ENCODE results near the gene KLHL3. TPM values are rescaled to one million over a fixed set of nuclear protein-coding genes. Genes with fewer than 3 reads are reported as not detected.

The KLHL3 gene
- polyA plus RNA-seq, 1 of the 3 experiments (the other 2 are of a cell fraction): 3.8 TPM

GRCh38 chr5:137700282-137700680 lies 35.6 kb downstream of the KLHL3 start (continued):
- no peak for TF ChIP-seq USF2 (IDR thresholded peaks at IDR 0.05; ENCODE audit: borderline replicate concordance, low read depth, low read length)
- no peak for TF ChIP-seq TCF12 (IDR thresholded peaks at IDR 0.05)
- no peak for TF ChIP-seq SMC3 (IDR thresholded peaks at IDR 0.05; ENCODE audit: low read depth, low read length)
- TF ChIP-seq FOSL2 (IDR thresholded peaks at IDR 0.05; ENCODE audit: borderline replicate concordance, low read depth): no peak
- TF ChIP-seq GATA2 (CRISPR knock-in tag; IDR thresholded peaks at IDR 0.05): no peak
- TF ChIP-seq PBX3 (IDR thresholded peaks at IDR 0.05): no peak
- TF ChIP-seq JUND (IDR thresholded peaks at IDR 0.05): no peak
- TF ChIP-seq POLR2AphosphoS5 (IDR thresholded peaks at IDR 0.05; ENCODE audit: low read depth, low read length): no peak
- no peak for TF ChIP-seq NFIC (IDR thresholded peaks at IDR 0.05; ENCODE audit: borderline replicate concordance)
- TF ChIP-seq GABPA (IDR thresholded peaks at IDR 0.05; ENCODE audit: low read depth): no peak

- no peaks in the 10 kb centered on the region for H3K79me2 ChIP-seq (ENCODE audit: insufficient read depth)
- H3K9me3 ChIP-seq: no peaks in the 10 kb centered on the region
- no peak overlapping the region for H2AFZ ChIP-seq (ENCODE audit: low read depth)
- ChIA-PET CTCF (interaction anchor here (1.1 to 4.2 kb wide), 3 partner anchors 40 to 70 kb away, joined by 5 to 28 read pairs (median 10); no protein-coding TSS in a partner anchor), POLR2A (no interaction called here)
- no peaks in the 10 kb centered on the region for H3K27me3 ChIP-seq (ENCODE audit: insufficient read depth)
- H3K4me1 ChIP-seq (ENCODE audit: control insufficient read depth in 1 of 2, insufficient read depth in 2 of 2, low read depth in 1 of 2, low read length in 1 of 2): peaks cover 0 to 3% of the 10 kb centered on the region in 2 experiments; a peak in 1 of 4 replicates
- TF ChIP-seq REST (IDR thresholded peaks at IDR 0.05; ENCODE audit: low read depth, low read length) (no peak), MAX (IDR thresholded peaks at IDR 0.05; ENCODE audit: low read depth) (no peak)
- WGBS (ENCODE audit: low lambda C conversion rate): 75% methylated on average over 9 of the region's 9 CpGs
- no peaks in the 10 kb centered on the region for H4K20me1 ChIP-seq (ENCODE audit: insufficient read depth)
- no peak overlapping the region for H3K4me3 ChIP-seq (ENCODE audit: low read depth in 2 of 2, low read length in 1 of 2)
- H3K9me2 ChIP-seq: no peaks in the 10 kb centered on the region
- DNase-seq: no peak
- H3K36me3 ChIP-seq (replicated peaks in 1 of 2; ENCODE audit: control insufficient read depth in 1 of 2, insufficient read depth in 2 of 2, low read length in 1 of 2): peaks cover 0 to 8% of the 10 kb centered on the region in 2 experiments
- no peak overlapping the region for H3K9ac ChIP-seq
- H3K27ac ChIP-seq (ENCODE audit: low read depth in 2 of 2, low read length in 1 of 2): no peak overlapping the region
- no peak overlapping the region for H3K4me2 ChIP-seq
- H3F3A ChIP-seq (replicated peaks; ENCODE audit: insufficient read depth): no peaks in the 10 kb centered on the region
These were observed 36.3 kb downstream of the KLHL3 start for GRCh38 chr5:137699336-137700281.
